LNCaP clone FGC (cell line): ENCODE measurements around the gene MAGI1.

Experiments
- DNase-seq: peaks from one replicate; pipeline ENCODE4 v3.0.0-alpha.2; 2011; ENCODE audit warnings: low read depth
- H3K4me3 ChIP-seq: 2 replicates; pipeline ENCODE4 v1.5.1; 2011; ENCODE audit warnings: mild to moderate bottlenecking, low read depth, low read length, control low read depth
- CTCF ChIP-seq: IDR thresholded peaks from 2 replicates; pipeline ENCODE4 v1.5.1; 2012; ENCODE audit warnings: mild to moderate bottlenecking; ENCODE audit not compliant: control insufficient read depth, insufficient read depth; ENCODE audit errors: extremely low read depth

The MAGI1 gene

GRCh38 chr3:65685621-65686235, 353.0 kb downstream of the MAGI1 start:
- TF ChIP-seq CTCF, result no peak
- H3K4me3 ChIP-seq, result no peak overlapping the region
- no peak for DNase-seq

GRCh38 chr3:65678516-65678915, 360.2 kb downstream of the MAGI1 start:
- H3K4me3 ChIP-seq, result no peak overlapping the region
- TF ChIP-seq CTCF, result no peak
- DNase-seq, result no peak

GRCh38 chr3:65677486-65678010, 361.2 kb downstream of the MAGI1 start:
- DNase-seq, result no peak
- H3K4me3 ChIP-seq, result no peak overlapping the region
- no peak for TF ChIP-seq CTCF

GRCh38 chr3:65676580-65676979, 362.1 kb downstream of the MAGI1 start:
- no peak overlapping the region for H3K4me3 ChIP-seq
- no peak for TF ChIP-seq CTCF
- DNase-seq, result no peak

GRCh38 chr3:65675011-65675410, 363.7 kb downstream of the MAGI1 start:
- DNase-seq, result no peak
- no peak for TF ChIP-seq CTCF
- no peak overlapping the region for H3K4me3 ChIP-seq

GRCh38 chr3:65674226-65674625, 364.5 kb downstream of the MAGI1 start:
- no peak overlapping the region for H3K4me3 ChIP-seq
- no peak for DNase-seq
- no peak for TF ChIP-seq CTCF
